Natural killer cell (primary cell): ENCODE data around the gene ELFN1. TPM values are rescaled to one million over a fixed set of nuclear protein-coding genes. Genes with fewer than 3 reads are reported as not detected.

ENCODE experiments used
- ATAC-seq, 3 donors: fragments of 150-1000 bp in 2 of 3; fragments of 200-7000 bp in 1 of 3; cut with Tn5 transposase; 1 replicate in 1 of 3; 2 replicates in 2 of 3; pipeline ENCODE4 v1.10.0; 2021; ENCODE audit warnings: mild to moderate bottlenecking in 2 of 3, moderate library complexity in 2 of 3
- DNase-seq, 2 donors: peaks; one replicate each; pipeline versions ENCODE4 v3.0.0 to v3.0.0-alpha.2; 2013 to 2021; ENCODE audit warnings: mixed read lengths in 1 of 2
- H3K27ac ChIP-seq: one replicate; pipeline ENCODE4 v1.5.1; 2013; ENCODE audit warnings: mild to moderate bottlenecking, low read length
- H3K27me3 ChIP-seq: one replicate; pipeline ENCODE4 v1.6.1; 2013; ENCODE audit warnings: low read length; ENCODE audit not compliant: control insufficient read depth, insufficient read depth
- H3K36me3 ChIP-seq: one replicate; pipeline ENCODE4 v1.6.1; 2013; ENCODE audit warnings: low read length; ENCODE audit not compliant: control insufficient read depth, insufficient read depth
- H3K4me1 ChIP-seq: one replicate; pipeline ENCODE4 v1.6.1; 2013; ENCODE audit warnings: low read length; ENCODE audit not compliant: control insufficient read depth, insufficient read depth
- H3K4me3 ChIP-seq: one replicate; pipeline ENCODE4 v1.5.1; 2013; ENCODE audit warnings: low read length
- H3K9me3 ChIP-seq: one replicate; pipeline ENCODE4 v1.6.1; 2013; ENCODE audit warnings: low read length; ENCODE audit not compliant: control insufficient read depth, insufficient read depth
- H3K27ac Mint-ChIP-seq, 2 donors: one replicate each; pipeline ENCODE4 v1.8.0; 2022; ENCODE audit warnings: mild to moderate bottlenecking in 2 of 2, mixed read lengths in 2 of 2, moderate library complexity in 1 of 2
- H3K27me3 Mint-ChIP-seq, 2 donors: one replicate each; pipeline ENCODE4 v1.8.0; 2022; ENCODE audit warnings: low read depth in 2 of 2, mixed read lengths in 2 of 2
- H3K36me3 Mint-ChIP-seq: one replicate; pipeline ENCODE4 v1.8.0; 2022; ENCODE audit warnings: mixed read lengths
- H3K4me1 Mint-ChIP-seq, 2 donors: one replicate each; pipeline ENCODE4 v1.8.0; 2022; ENCODE audit warnings: mixed read lengths in 2 of 2
- H3K4me3 Mint-ChIP-seq: one replicate; pipeline ENCODE4 v1.8.0; 2022; ENCODE audit warnings: mild to moderate bottlenecking, moderate library complexity, mixed read lengths
- H3K9me3 Mint-ChIP-seq, 2 donors: one replicate each; pipeline ENCODE4 v1.8.0; 2022; ENCODE audit warnings: mixed read lengths in 2 of 2
- CTCF ChIP-seq: fragments of 200-600 bp; IDR thresholded peaks from one replicate; pipeline ENCODE4 v1.8.0; 2022; ENCODE audit warnings: antibody characterized with exemption
- WGBS: methylation state at CpG from one replicate; pipeline ENCODE4 v1.1.7; 2013; ENCODE audit warnings: missing lambda C conversion rate; ENCODE audit not compliant: insufficient coverage; 5-methylcytosine and 5-hydroxymethylcytosine counted together
- intact Hi-C: fragments of 100-400 bp; cut with micrococcal nuclease; formaldehyde crosslinking; loops from one replicate; pipeline ENCODE4 v1.14.2; 2022
- total RNA-seq, 4 donors: library from RNA; stranded (reverse); fragments of 120-200 nt in 1 of 4; gene quantifications; one replicate each; pipeline versions ENCODE4 v1.2.3 to v1.2.4, GENCODE V29; 2013 to 2022

The ELFN1 gene
- total RNA-seq, 3 donors from 2014 or later (not counting 1 experiment from before 2014, with no cell fraction given), result 0.30 to 0.45 TPM; not detected in 1

DNA sequence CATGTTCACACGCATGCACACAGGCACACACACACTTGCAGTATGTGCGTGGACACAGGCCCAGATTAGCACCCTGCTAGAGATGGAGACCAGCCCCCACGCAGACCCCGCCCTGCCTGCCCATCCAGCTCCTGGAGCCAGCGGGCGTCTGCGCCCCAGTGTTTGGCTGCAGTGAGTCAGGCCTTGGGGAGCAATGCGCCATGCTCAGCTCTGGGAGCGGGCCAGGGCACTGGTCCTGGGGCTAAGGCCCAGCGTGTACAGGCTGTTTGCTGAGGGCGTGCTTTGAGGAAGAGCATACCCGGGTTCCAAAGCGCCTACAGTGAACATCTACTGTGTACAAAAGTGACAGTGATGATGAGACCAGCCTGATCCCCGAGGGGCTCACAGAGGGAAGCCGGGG is 16.0 kb upstream of the ELFN1 start:
- H3K27me3 Mint-ChIP-seq, result peaks cover 28 to 32% of the 10 kb centered on the region in 2 donors

GRCh38 chr7:1654738-1655475 is 15.2 kb upstream of the ELFN1 start:
- H3K4me3 Mint-ChIP-seq, result no peak overlapping the region
- WGBS, result 94% methylated on average over 32 of the region's 32 CpGs

More for the DNA sequence above, 16.0 kb upstream of the ELFN1 start:
- no peak for TF ChIP-seq CTCF
- H3K4me3 ChIP-seq, result no peak overlapping the region
- Mint-ChIP-seq H3K9me3 (no peaks in the 10 kb centered on the region), H3K27ac (no peak overlapping the region), H3K36me3 (no peaks in the 10 kb centered on the region), H3K4me1 (no peaks in the 10 kb centered on the region), H3K4me3 (no peak overlapping the region)
- H3K36me3 ChIP-seq, result no peaks in the 10 kb centered on the region
- ATAC-seq (no peak), DNase-seq (no peak)
- intact Hi-C loops, result no loop called here
- no peaks in the 10 kb centered on the region for H3K27me3 ChIP-seq
- H3K9me3 ChIP-seq, result no peaks in the 10 kb centered on the region
- 91% methylated on average over 15 of the region's 15 CpGs for WGBS
- H3K4me1 ChIP-seq, result no peaks in the 10 kb centered on the region
- no peak overlapping the region for H3K27ac ChIP-seq

GRCh38 chr7:1659696-1660095 is 10.4 kb upstream of the ELFN1 start:
- TF ChIP-seq CTCF, result no peak
- Histone ChIP-seq H3K27ac (no peak overlapping the region), H3K4me3 (no peak overlapping the region), H3K9me3 (no peaks in the 10 kb centered on the region), H3K36me3 (no peaks in the 10 kb centered on the region), H3K4me1 (peaks cover 6% of the 10 kb centered on the region), H3K27me3 (peaks cover 7% of the 10 kb centered on the region)
- Mint-ChIP-seq H3K27me3 (peaks cover 39 to 65% of the 10 kb centered on the region in 2 donors), H3K36me3 (no peaks in the 10 kb centered on the region), H3K4me1 (peaks cover 6 to 11% of the 10 kb centered on the region in 2 donors), H3K27ac (no peak overlapping the region), H3K4me3 (no peak overlapping the region), H3K9me3 (no peaks in the 10 kb centered on the region)
- 79% methylated on average over 8 of the region's 8 CpGs for WGBS
- no peak for DNase-seq
- intact Hi-C loops, result no loop called here
- ATAC-seq, result no peak

More at GRCh38 chr7:1654738-1655475, 15.2 kb upstream of the ELFN1 start:
- no peaks in the 10 kb centered on the region for H3K9me3 Mint-ChIP-seq
- Histone ChIP-seq H3K36me3 (no peaks in the 10 kb centered on the region), H3K4me1 (no peaks in the 10 kb centered on the region), H3K27me3 (no peaks in the 10 kb centered on the region), H3K4me3 (no peak overlapping the region), H3K27ac (no peak overlapping the region), H3K9me3 (no peaks in the 10 kb centered on the region)
- DNase-seq (no peak), ATAC-seq (no peak)
- no peak overlapping the region for H3K27ac Mint-ChIP-seq
- intact Hi-C loops, result no loop called here
- no peaks in the 10 kb centered on the region for H3K4me1 Mint-ChIP-seq
- no peak for TF ChIP-seq CTCF
- H3K36me3 Mint-ChIP-seq, result no peaks in the 10 kb centered on the region
- H3K27me3 Mint-ChIP-seq, result peaks cover 26 to 30% of the 10 kb centered on the region in 2 donors

- H3K4me1 Mint-ChIP-seq, result peaks cover 6 to 11% of the 10 kb centered on the region in 2 donors
- no peak for ATAC-seq
- peaks cover 31 to 59% of the 10 kb centered on the region in 2 donors for H3K27me3 Mint-ChIP-seq
- H3K27ac ChIP-seq, result no peak overlapping the region
- intact Hi-C loops, result no loop called here
- no peaks in the 10 kb centered on the region for H3K36me3 Mint-ChIP-seq
- WGBS, result 91% methylated on average over 3 of the region's 3 CpGs
- TF ChIP-seq CTCF, result no peak
- no peak overlapping the region for H3K4me3 Mint-ChIP-seq
- no peak for DNase-seq
- H3K9me3 ChIP-seq, result no peaks in the 10 kb centered on the region
- no peaks in the 10 kb centered on the region for H3K9me3 Mint-ChIP-seq
- no peaks in the 10 kb centered on the region for H3K36me3 ChIP-seq
- H3K4me1 ChIP-seq, result peaks cover 15% of the 10 kb centered on the region
- peaks cover 14% of the 10 kb centered on the region for H3K27me3 ChIP-seq
- H3K27ac Mint-ChIP-seq, result no peak overlapping the region
- no peak overlapping the region for H3K4me3 ChIP-seq
These were observed 8.6 kb upstream of the ELFN1 start for GRCh38 chr7:1661461-1661860.
